Transverse colon (tissue), 4 donors: ENCODE results near the gene CSNK1E. TPM values are rescaled to one million over a fixed set of nuclear protein-coding genes. Genes with fewer than 3 reads are reported as not detected.

Source experiments
- DNase-seq: peaks from one replicate; pipeline ENCODE4 v3.0.0-alpha.2; 2019
- H3K27ac ChIP-seq, 4 donors: fragments of 200-600 bp; sonication (generic); 2 replicates each; pipeline ENCODE4 v1.5.1; 2016 to 2018; ENCODE audit warnings: inconsistent platforms in 4 of 4
- H3K27me3 ChIP-seq: fragments of 200-600 bp; sonication (generic); 2 replicates; pipeline ENCODE4 v1.5.1; 2017; ENCODE audit warnings: inconsistent platforms
- H3K36me3 ChIP-seq, 4 donors: fragments of 200-600 bp; sonication (generic); 2 replicates each; pipeline ENCODE4 v1.5.1; 2017 to 2019; ENCODE audit warnings: inconsistent platforms in 4 of 4
- H3K4me1 ChIP-seq, 4 donors: fragments of 200-600 bp; sonication (generic); 2 replicates each; pipeline ENCODE4 v1.5.1; 2017 to 2020; ENCODE audit warnings: inconsistent platforms in 4 of 4
- H3K4me3 ChIP-seq, 4 donors: fragments of 200-600 bp; sonication (generic); 1 replicate in 1 of 4; 2 replicates in 3 of 4; pipeline versions ENCODE4 v1.5.1 to v1.6.1; 2017 to 2019; ENCODE audit warnings: inconsistent platforms in 4 of 4
- H3K9me3 ChIP-seq, 2 donors: fragments of 200-600 bp; sonication (generic); 2 replicates each; pipeline ENCODE4 v1.5.1; 2017 to 2019; ENCODE audit warnings: inconsistent platforms in 2 of 2
- EP300 ChIP-seq: sonication (generic); formaldehyde crosslinking; IDR thresholded peaks from one replicate; pipeline ENCODE4 v1.6.1; 2017; ENCODE audit warnings: antibody characterized with exemption, low read depth
- POLR2A ChIP-seq: fragments of 450-650 bp; IDR thresholded peaks from one replicate; pipeline ENCODE4 v1.6.1; 2016; ENCODE audit warnings: antibody characterized with exemption, mild to moderate bottlenecking, moderate library complexity
- POLR2AphosphoS5 ChIP-seq, 3 donors: sonication (generic); formaldehyde crosslinking; IDR thresholded peaks; one replicate each; pipeline ENCODE4 v1.6.1; 2016; ENCODE audit warnings: antibody characterized with exemption in 3 of 3
- WGBS, 2 donors: methylation state at CpG; one replicate each; pipeline ENCODE4 v1.1.5; 2018; ENCODE audit warnings: low coverage in 1 of 2; 5-methylcytosine and 5-hydroxymethylcytosine counted together
- in situ Hi-C, 4 donors: fragments of 200-750 bp; cut with MboI; loops; one replicate each; pipeline versions ENCODE4 v1.15.0 to v1.15.1; 2017; ENCODE audit warnings: low sequenced_read_pairs in 3 of 4, low pct_ligation_motif_present in 1 of 4, low pct_unique_long_range_greater_than_20kb in 1 of 4
- intact Hi-C: fragments of 100-400 bp; cut with DNase I; formaldehyde crosslinking; loops from one replicate; pipeline ENCODE4 v1.15.1; 2023; ENCODE audit warnings: low total_unique reads
- total RNA-seq, 4 donors: library from RNA; depleted of rRNA; stranded (reverse); fragments of >200 nt; gene quantifications; one replicate each; pipeline ENCODE4 v1.1.0, GENCODE V29; 2016
- TF ChIP-seq, protein P1 (sequence below), 5 experiments: fragments of 200-600 bp in 3 of 5; fragments of 450-650 bp in 2 of 5; sonication (generic) in 3 of 5; IDR thresholded peaks; 1 replicate in 2 of 5; 2 replicates in 3 of 5; pipeline ENCODE4 v1.5.1; 2016 to 2017; ENCODE audit warnings: antibody characterized with exemption in 5 of 5, inconsistent platforms in 3 of 5, mild to moderate bottlenecking in 2 of 5, moderate library complexity in 1 of 5

The CSNK1E gene
- total RNA-seq, 4 donors from 2014 or later: 47.9 to 179 (median 106) TPM

- Histone ChIP-seq H3K27ac (peak overlapping the region; percentile 80 to 88 (median 88)), H3K4me3 (no peak overlapping the region), H3K9me3 (no peaks in the 10 kb centered on the region), H3K36me3 (no peaks in the 10 kb centered on the region), H3K4me1 (peaks cover 29 to 67% (median 60%) of the 10 kb centered on the region in 4 donors), H3K27me3 (no peaks in the 10 kb centered on the region)
- in situ Hi-C loops (loop anchor here in 2 of 4 donors (10.0 kb wide), 1 partner anchor 94 kb away; no protein-coding TSS in a partner anchor), intact Hi-C loops (loop anchor here (5.0 kb wide), 1 partner anchor 56 kb away; the partner anchor contains the start of gene CSNK1E)
- no peak for DNase-seq
- WGBS, 2 donors: 60 to 76% methylated on average over 5 to 15 of the region's 15 CpGs
- TF ChIP-seq POLR2A: no peak
- TF ChIP-seq, protein P1, sequence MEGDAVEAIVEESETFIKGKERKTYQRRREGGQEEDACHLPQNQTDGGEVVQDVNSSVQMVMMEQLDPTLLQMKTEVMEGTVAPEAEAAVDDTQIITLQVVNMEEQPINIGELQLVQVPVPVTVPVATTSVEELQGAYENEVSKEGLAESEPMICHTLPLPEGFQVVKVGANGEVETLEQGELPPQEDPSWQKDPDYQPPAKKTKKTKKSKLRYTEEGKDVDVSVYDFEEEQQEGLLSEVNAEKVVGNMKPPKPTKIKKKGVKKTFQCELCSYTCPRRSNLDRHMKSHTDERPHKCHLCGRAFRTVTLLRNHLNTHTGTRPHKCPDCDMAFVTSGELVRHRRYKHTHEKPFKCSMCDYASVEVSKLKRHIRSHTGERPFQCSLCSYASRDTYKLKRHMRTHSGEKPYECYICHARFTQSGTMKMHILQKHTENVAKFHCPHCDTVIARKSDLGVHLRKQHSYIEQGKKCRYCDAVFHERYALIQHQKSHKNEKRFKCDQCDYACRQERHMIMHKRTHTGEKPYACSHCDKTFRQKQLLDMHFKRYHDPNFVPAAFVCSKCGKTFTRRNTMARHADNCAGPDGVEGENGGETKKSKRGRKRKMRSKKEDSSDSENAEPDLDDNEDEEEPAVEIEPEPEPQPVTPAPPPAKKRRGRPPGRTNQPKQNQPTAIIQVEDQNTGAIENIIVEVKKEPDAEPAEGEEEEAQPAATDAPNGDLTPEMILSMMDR (IDR thresholded peaks at IDR 0.05): peak in 1 of 5 experiments; percentile 5
Observed at GRCh38 chr22:38260761-38261681, 56.2 kb downstream of the CSNK1E start.

GRCh38 chr22:38259370-38259769 is 57.9 kb downstream of the CSNK1E start:
- TF ChIP-seq, protein P1 (IDR thresholded peaks at IDR 0.05): no peak
- no peak for TF ChIP-seq EP300
- TF ChIP-seq POLR2A: no peak
- no peak for TF ChIP-seq POLR2AphosphoS5 (IDR thresholded peaks at IDR 0.05)
- no peak for DNase-seq
- H3K4me3 ChIP-seq: no peak overlapping the region
- H3K27me3 ChIP-seq: no peaks in the 10 kb centered on the region
- H3K36me3 ChIP-seq: no peaks in the 10 kb centered on the region
- intact Hi-C loops: no loop called here
- peaks cover 27 to 63% (median 57%) of the 10 kb centered on the region in 4 donors for H3K4me1 ChIP-seq
- H3K27ac ChIP-seq: peak overlapping the region; percentile 80 to 88 (median 88)
- no peaks in the 10 kb centered on the region for H3K9me3 ChIP-seq
- in situ Hi-C loops: no loop called here
- 80 to 81% methylated on average over 4 to 8 of the region's 8 CpGs for WGBS, 2 donors

DNA sequence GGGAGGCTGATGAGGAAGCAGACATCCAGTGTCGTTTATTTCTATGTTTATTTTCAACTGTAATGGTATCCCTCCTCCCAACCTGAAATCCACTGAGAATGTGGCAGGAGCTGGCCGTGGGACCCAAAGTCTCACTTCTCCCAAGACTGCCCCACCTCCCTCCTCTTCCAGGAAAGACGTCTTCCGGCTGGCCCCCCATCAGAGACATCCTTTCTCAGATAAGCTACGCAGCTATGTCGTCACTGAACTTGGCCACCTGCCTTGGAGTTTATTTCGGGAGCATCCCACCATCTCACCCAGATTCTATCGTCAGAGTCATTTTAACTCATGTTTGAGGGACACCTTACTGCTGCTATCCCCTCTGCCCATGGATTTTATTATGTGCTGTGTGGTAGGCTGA is 58.3 kb downstream of the CSNK1E start:
- TF ChIP-seq EP300: no peak
- no peak for TF ChIP-seq POLR2AphosphoS5 (IDR thresholded peaks at IDR 0.05)
- no peak for TF ChIP-seq POLR2A
- TF ChIP-seq, protein P1 (IDR thresholded peaks at IDR 0.05): no peak
- no peak for DNase-seq
- Histone ChIP-seq H3K4me3 (no peak overlapping the region), H3K9me3 (no peaks in the 10 kb centered on the region), H3K36me3 (no peaks in the 10 kb centered on the region), H3K4me1 (peaks cover 27 to 63% (median 57%) of the 10 kb centered on the region in 4 donors), H3K27me3 (no peaks in the 10 kb centered on the region), H3K27ac (peak overlapping the region; percentile 80 to 88 (median 88))
- 30 to 63% methylated on average over 4 to 8 of the region's 8 CpGs for WGBS, 2 donors
- intact Hi-C loops: no loop called here
- in situ Hi-C loops: no loop called here

DNA sequence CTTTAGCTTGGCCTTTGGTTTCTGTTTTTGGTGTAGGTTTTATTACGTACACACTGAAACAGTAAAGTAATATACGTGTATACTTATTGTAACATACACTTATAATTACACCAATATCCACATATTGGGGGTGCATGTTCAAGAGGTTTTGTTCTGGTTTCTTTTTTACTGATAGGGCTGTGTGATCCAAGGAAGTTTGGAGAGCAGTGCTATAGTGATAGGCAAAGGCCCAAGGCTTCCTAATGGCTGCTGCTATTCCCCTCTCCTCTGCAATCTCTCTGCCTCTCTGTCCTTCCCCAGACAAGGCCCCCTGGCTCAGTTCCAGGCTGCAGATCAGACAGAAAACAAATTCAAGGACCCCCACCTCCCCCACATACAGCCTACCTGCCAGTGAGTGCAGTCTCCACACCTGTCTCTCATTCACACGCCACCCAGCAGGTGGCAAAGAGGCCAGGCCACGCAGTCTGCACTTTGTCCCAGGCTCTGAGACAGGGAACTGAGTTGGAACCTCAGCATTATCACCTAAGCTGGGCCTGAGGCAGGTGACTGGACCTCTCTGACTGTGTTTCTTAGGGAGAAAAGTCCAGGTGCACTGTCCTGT is 59.5 kb downstream of the CSNK1E start:
- Histone ChIP-seq H3K27ac (peak overlapping the region; percentile 80 to 88 (median 88)), H3K36me3 (no peaks in the 10 kb centered on the region), H3K4me1 (peaks cover 27 to 63% (median 56%) of the 10 kb centered on the region in 4 donors), H3K27me3 (no peaks in the 10 kb centered on the region), H3K9me3 (no peaks in the 10 kb centered on the region), H3K4me3 (peak overlapping the region in 2 of 4 donors; percentile 3 to 38)
- in situ Hi-C loops: no loop called here
- intact Hi-C loops: no loop called here
- DNase-seq: peak; percentile 66
- TF ChIP-seq, protein P1 (IDR thresholded peaks at IDR 0.05): peak in 4 of 5 experiments; percentile 23 to 66 (median 36)
- no peak for TF ChIP-seq EP300
- WGBS, 2 donors: 31 to 50% methylated on average over 2 to 4 of the region's 4 CpGs
